Sigmoid colon (tissue), 4 donors: ENCODE results near the gene FOXD2.

Source experiments
- POLR2A ChIP-seq, 2 donors: fragments of 450-650 bp; IDR thresholded peaks; one replicate each; pipeline ENCODE4 v1.6.1; 2016; ENCODE audit warnings: antibody characterized with exemption in 2 of 2, mild to moderate bottlenecking in 2 of 2, moderate library complexity in 2 of 2
- POLR2AphosphoS5 ChIP-seq, 4 donors: sonication (generic); formaldehyde crosslinking; IDR thresholded peaks; one replicate each; pipeline ENCODE4 v1.6.1; 2017; ENCODE audit warnings: antibody characterized with exemption in 4 of 4
- TF ChIP-seq, protein P1 (sequence below), 4 experiments: fragments of 450-650 bp in 3 of 4; fragments of 200-600 bp in 1 of 4; IDR thresholded peaks; one replicate each; pipeline ENCODE4 v1.5.1; 2016 to 2019; ENCODE audit warnings: antibody characterized with exemption in 4 of 4, mild to moderate bottlenecking in 3 of 4, moderate library complexity in 2 of 4

DNA sequence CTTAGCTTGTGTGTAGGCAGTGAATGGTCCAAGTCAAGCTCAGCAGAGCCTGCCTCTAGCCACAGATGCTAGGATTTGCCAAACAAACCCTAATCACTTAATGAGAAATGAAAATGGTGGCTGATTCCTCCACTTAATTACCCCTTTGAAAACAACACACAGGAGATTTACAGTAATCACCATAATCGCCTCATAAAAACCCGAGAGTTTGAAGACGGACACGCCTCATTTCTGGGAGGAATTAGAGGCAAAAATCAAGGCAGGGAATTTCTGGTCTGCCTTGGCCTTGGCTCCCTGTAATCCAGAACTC is 38.0 kb upstream of the FOXD2 start:
- no peak for TF ChIP-seq POLR2A (IDR thresholded peaks at IDR 0.05)
- no peak for TF ChIP-seq POLR2AphosphoS5 (IDR thresholded peaks at IDR 0.05)
- TF ChIP-seq, protein P1, sequence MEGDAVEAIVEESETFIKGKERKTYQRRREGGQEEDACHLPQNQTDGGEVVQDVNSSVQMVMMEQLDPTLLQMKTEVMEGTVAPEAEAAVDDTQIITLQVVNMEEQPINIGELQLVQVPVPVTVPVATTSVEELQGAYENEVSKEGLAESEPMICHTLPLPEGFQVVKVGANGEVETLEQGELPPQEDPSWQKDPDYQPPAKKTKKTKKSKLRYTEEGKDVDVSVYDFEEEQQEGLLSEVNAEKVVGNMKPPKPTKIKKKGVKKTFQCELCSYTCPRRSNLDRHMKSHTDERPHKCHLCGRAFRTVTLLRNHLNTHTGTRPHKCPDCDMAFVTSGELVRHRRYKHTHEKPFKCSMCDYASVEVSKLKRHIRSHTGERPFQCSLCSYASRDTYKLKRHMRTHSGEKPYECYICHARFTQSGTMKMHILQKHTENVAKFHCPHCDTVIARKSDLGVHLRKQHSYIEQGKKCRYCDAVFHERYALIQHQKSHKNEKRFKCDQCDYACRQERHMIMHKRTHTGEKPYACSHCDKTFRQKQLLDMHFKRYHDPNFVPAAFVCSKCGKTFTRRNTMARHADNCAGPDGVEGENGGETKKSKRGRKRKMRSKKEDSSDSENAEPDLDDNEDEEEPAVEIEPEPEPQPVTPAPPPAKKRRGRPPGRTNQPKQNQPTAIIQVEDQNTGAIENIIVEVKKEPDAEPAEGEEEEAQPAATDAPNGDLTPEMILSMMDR (IDR thresholded peaks at IDR 0.05) = no peak
